B cell (primary cell): ENCODE measurements around the gene UBE2Q2. TPM values are rescaled to one million over a fixed set of nuclear protein-coding genes. Genes with fewer than 3 reads are reported as not detected.

Source experiments
- ATAC-seq: fragments of 200-7000 bp; cut with Tn5 transposase; one replicate; pipeline ENCODE4 v1.10.0; 2021; ENCODE audit warnings: low read depth, mild to moderate bottlenecking, moderate number of reproducible peaks, moderate library complexity
- CTCF ChIA-PET: fragments of 350-600 bp; sonication (Branson Sonifier 250); formaldehyde crosslinking; loops from one replicate; lab custom pipeline; 2021; ENCODE audit warnings: antibody characterized with exemption, inconsistent platforms; lab: Charles Lee
- POLR2A ChIA-PET: fragments of 350-600 bp; sonication (Branson Sonifier 250); formaldehyde crosslinking; loops from one replicate; lab custom pipeline; 2021; ENCODE audit warnings: antibody characterized with exemption; lab: Charles Lee
- DNase-seq: peaks from one replicate; pipeline ENCODE4 v3.0.0; 2013
- H2AFZ ChIP-seq: 2 replicates; pipeline ENCODE4 v1.6.1; 2012; ENCODE audit warnings: mild to moderate bottlenecking, low read depth, low read length; ENCODE audit not compliant: insufficient read depth, poor library complexity, severe bottlenecking
- H3K27ac ChIP-seq, 2 donors: 1 replicate in 1 of 2; 2 replicates in 1 of 2; pipeline ENCODE4 v1.5.1; 2012 to 2013; ENCODE audit warnings: low read length in 2 of 2, mild to moderate bottlenecking in 2 of 2, moderate library complexity in 1 of 2
- H3K27me3 ChIP-seq, 4 experiments: fragments of 200-600 bp in 1 of 4; sonication (generic) in 1 of 4; replicated peaks in 1 of 4; 1 replicate in 2 of 4; 2 replicates in 2 of 4; pipeline versions ENCODE4 v1.6.1 to v1.7.0; 2013 to 2016; ENCODE audit warnings: low read length in 3 of 4, mild to moderate bottlenecking in 2 of 4, mixed read lengths in 1 of 4, moderate library complexity in 1 of 4; ENCODE audit not compliant: insufficient read depth in 4 of 4, control insufficient read depth in 3 of 4; ENCODE audit errors: control extremely low read depth in 1 of 4
- H3K36me3 ChIP-seq, 2 experiments: replicated peaks in 1 of 2; 1 replicate in 1 of 2; 2 replicates in 1 of 2; pipeline versions ENCODE4 v1.6.1 to v1.7.1; 2013; ENCODE audit warnings: low read length in 1 of 2; ENCODE audit not compliant: insufficient read depth in 2 of 2, control insufficient read depth in 1 of 2; ENCODE audit errors: control extremely low read depth in 1 of 2, extremely low read depth in 1 of 2
- H3K4me1 ChIP-seq, 2 donors: fragments of 200-600 bp in 1 of 2; sonication (generic) in 1 of 2; 1 replicate in 1 of 2; 2 replicates in 1 of 2; pipeline versions ENCODE4 v1.5.1 to v1.6.1; 2013 to 2017; ENCODE audit warnings: low read length in 2 of 2; ENCODE audit not compliant: control insufficient read depth in 2 of 2, insufficient read depth in 2 of 2
- H3K4me2 ChIP-seq: replicated peaks from 2 replicates; pipeline ENCODE3; 2012; ENCODE audit warnings: mild to moderate bottlenecking, low read depth, low read length; ENCODE audit not compliant: poor library complexity, severe bottlenecking
- H3K4me3 ChIP-seq, 5 experiments: fragments of 200-600 bp in 1 of 5; sonication (generic) in 1 of 5; 1 replicate in 3 of 5; 2 replicates in 2 of 5; pipeline versions ENCODE4 v1.5.1 to v1.7.0; 2011 to 2016; ENCODE audit warnings: low read length in 4 of 5, mild to moderate bottlenecking in 4 of 5, low read depth in 2 of 5, control low read depth in 1 of 5, moderate library complexity in 1 of 5; ENCODE audit not compliant: insufficient read depth in 1 of 5; ENCODE audit errors: control extremely low read depth in 1 of 5, extremely low read depth in 1 of 5
- H3K79me2 ChIP-seq: fragments of 200-600 bp; sonication (generic); one replicate; pipeline ENCODE4 v1.6.0; 2016; ENCODE audit warnings: low read length; ENCODE audit not compliant: control insufficient read depth, insufficient read depth
- H3K9ac ChIP-seq: fragments of 200-600 bp; sonication (generic); 2 replicates; pipeline ENCODE4 v1.6.1; 2017; ENCODE audit warnings: mild to moderate bottlenecking, low read length, moderate library complexity
- H3K9me3 ChIP-seq, 3 donors: one replicate each; pipeline versions ENCODE4 v1.6.1 to v1.7.1; 2013; ENCODE audit warnings: low read length in 2 of 3; ENCODE audit not compliant: control insufficient read depth in 2 of 3, insufficient read depth in 1 of 3; ENCODE audit errors: control extremely low read depth in 1 of 3
- H4K20me1 ChIP-seq: 2 replicates; pipeline ENCODE4 v1.6.0; 2012; ENCODE audit warnings: mild to moderate bottlenecking, low read length; ENCODE audit not compliant: insufficient read depth, control insufficient read depth, poor library complexity, severe bottlenecking
- H3K27ac Mint-ChIP-seq: one replicate; pipeline ENCODE4 v1.8.0; 2021; ENCODE audit warnings: mixed read lengths
- H3K27me3 Mint-ChIP-seq: one replicate; pipeline ENCODE4 v1.8.0; 2021; ENCODE audit warnings: mixed read lengths
- H3K4me1 Mint-ChIP-seq: one replicate; pipeline ENCODE4 v1.8.0; 2021; ENCODE audit warnings: mixed read lengths
- H3K4me3 Mint-ChIP-seq: one replicate; pipeline ENCODE4 v1.8.0; 2021; ENCODE audit warnings: mixed read lengths
- H3K9me3 Mint-ChIP-seq: one replicate; pipeline ENCODE4 v1.8.0; 2022; ENCODE audit warnings: mixed read lengths; ENCODE audit not compliant: insufficient read depth
- CTCF ChIP-seq: fragments of 200-600 bp; IDR thresholded peaks from one replicate; pipeline ENCODE4 v1.8.0; 2022; ENCODE audit warnings: antibody characterized with exemption, mild to moderate bottlenecking
- EZH2 ChIP-seq: IDR thresholded peaks from 2 replicates; pipeline ENCODE4 v1.6.1; 2012; ENCODE audit warnings: borderline replicate concordance, low read depth, mild to moderate bottlenecking, moderate library complexity, low read length; ENCODE audit not compliant: insufficient read depth, poor library complexity, severe bottlenecking
- WGBS: methylation state at CpG from one replicate; pipeline ENCODE4 v1.1.5; 2013; ENCODE audit warnings: missing lambda C conversion rate; ENCODE audit not compliant: insufficient coverage; 5-methylcytosine and 5-hydroxymethylcytosine counted together
- intact Hi-C: fragments of 100-400 bp; cut with micrococcal nuclease; formaldehyde crosslinking; loops from one replicate; pipeline ENCODE4 v1.10.0; 2022
- polyA plus RNA-seq: library from polyadenylated mRNA; depleted of rRNA; stranded (reverse); fragments of >200 nt; gene quantifications from 2 replicates; pipeline ENCODE4 v1.2.3, GENCODE V29; 2012
- total RNA-seq, 2 donors: library from RNA; stranded (reverse); fragments of 120-200 nt in 1 of 2; gene quantifications; 1 replicate in 1 of 2; 2 replicates in 1 of 2; pipeline versions ENCODE4 v1.2.3 to v1.2.4, GENCODE V29; 2013 to 2022

The UBE2Q2 gene
- total and polyA plus RNA-seq, 2 donors (not counting 1 experiment from before 2014, with no cell fraction given): 11.4 to 33.6 TPM

- Histone ChIP-seq H3K4me3 (no peak overlapping the region), H3K4me1 (no peaks in the 10 kb centered on the region), H3K27me3 (peaks cover 0 to 4% (median 0%) of the 10 kb centered on the region in 4 experiments), H4K20me1 (no peaks in the 10 kb centered on the region), H3K79me2 (no peaks in the 10 kb centered on the region), H3K9me3 (no peaks in the 10 kb centered on the region), H2AFZ (no peak overlapping the region), H3K36me3 (no peaks in the 10 kb centered on the region), H3K9ac (no peak overlapping the region), H3K4me2 (no peak overlapping the region), H3K27ac (no peak overlapping the region)
- TF ChIP-seq CTCF (no peak), EZH2 (no peak)
- H3K27ac Mint-ChIP-seq: no peak overlapping the region
- no peak for ATAC-seq
- H3K4me1 Mint-ChIP-seq: no peaks in the 10 kb centered on the region
- H3K9me3 Mint-ChIP-seq: no peaks in the 10 kb centered on the region
- no peak for DNase-seq
- POLR2A ChIA-PET: interaction anchor here (0.7 kb wide), 1 partner anchor 10 kb away, joined by 5 read pairs; no protein-coding TSS in a partner anchor
- H3K27me3 Mint-ChIP-seq: peaks cover 5% of the 10 kb centered on the region
- intact Hi-C loops: no loop called here
- CTCF ChIA-PET: no interaction called here
- H3K4me3 Mint-ChIP-seq: no peak overlapping the region
- WGBS: no CpG with 5 or more reads among the region's 1 CpG
Measured at GRCh38 chr15:75831806-75832102, 11.5 kb upstream of the UBE2Q2 start.

GRCh38 chr15:75832114-75832513 lies 11.1 kb upstream of the UBE2Q2 start:
- ChIA-PET CTCF (no interaction called here), POLR2A (interaction anchor here (0.7 kb wide), 1 partner anchor 10 kb away, joined by 5 read pairs; no protein-coding TSS in a partner anchor)
- TF ChIP-seq EZH2 (no peak), CTCF (no peak)
- H3K4me3 ChIP-seq: no peak overlapping the region
- no peaks in the 10 kb centered on the region for H4K20me1 ChIP-seq
- H3K4me1 ChIP-seq: no peaks in the 10 kb centered on the region
- Mint-ChIP-seq H3K4me1 (no peaks in the 10 kb centered on the region), H3K4me3 (no peak overlapping the region), H3K27me3 (peaks cover 5% of the 10 kb centered on the region), H3K9me3 (no peaks in the 10 kb centered on the region), H3K27ac (no peak overlapping the region)
- no peak overlapping the region for H3K4me2 ChIP-seq
- peaks cover 0 to 4% (median 0%) of the 10 kb centered on the region in 4 experiments for H3K27me3 ChIP-seq
- WGBS: 83% methylated on average over 2 of the region's 3 CpGs
- H3K79me2 ChIP-seq: no peaks in the 10 kb centered on the region
- no peak for ATAC-seq
- intact Hi-C loops: no loop called here
- H3K9me3 ChIP-seq: no peaks in the 10 kb centered on the region
- no peak overlapping the region for H3K9ac ChIP-seq
- no peak for DNase-seq
- no peak overlapping the region for H3K27ac ChIP-seq
- no peak overlapping the region for H2AFZ ChIP-seq
- no peaks in the 10 kb centered on the region for H3K36me3 ChIP-seq
